ENCODE results near the gene GNAI1. TPM values are rescaled to one million over a fixed set of nuclear protein-coding genes. Genes with fewer than 3 reads are reported as not detected.

Gene GNAI1
- total and polyA plus RNA-seq, 2 of the 13 experiments (the other 11 are each of a cell fraction or from before 2014, with no cell fraction given) = 3.5 to 5.7 TPM

- TF ChIP-seq, protein P1, sequence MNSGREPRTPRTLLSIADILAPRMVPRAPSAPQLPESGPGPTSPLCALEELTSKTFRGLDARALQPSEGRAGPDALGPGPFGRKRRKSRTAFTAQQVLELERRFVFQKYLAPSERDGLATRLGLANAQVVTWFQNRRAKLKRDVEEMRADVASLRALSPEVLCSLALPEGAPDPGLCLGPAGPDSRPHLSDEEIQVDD (CRISPR knock-in tag; IDR thresholded peaks at IDR 0.05; ENCODE audit: borderline replicate concordance) = no peak
- no peak for TF ChIP-seq TGIF2 (CRISPR knock-in tag; IDR thresholded peaks at IDR 0.05)
- no peak for TF ChIP-seq ZFX (CRISPR knock-in tag; IDR thresholded peaks at IDR 0.05; ENCODE audit: low read depth)
- no peak for TF ChIP-seq ZNF451 (CRISPR knock-in tag; IDR thresholded peaks at IDR 0.05)
- no peak for TF ChIP-seq ZBTB46 (CRISPR knock-in tag; IDR thresholded peaks at IDR 0.05; ENCODE audit: borderline replicate concordance)
- TF ChIP-seq ESRRA (CRISPR knock-in tag; IDR thresholded peaks at IDR 0.05; ENCODE audit: low read depth) = no peak
Observed at GRCh38 chr7:80216996-80217842, 82.6 kb downstream of the GNAI1 start (continued).

DNA sequence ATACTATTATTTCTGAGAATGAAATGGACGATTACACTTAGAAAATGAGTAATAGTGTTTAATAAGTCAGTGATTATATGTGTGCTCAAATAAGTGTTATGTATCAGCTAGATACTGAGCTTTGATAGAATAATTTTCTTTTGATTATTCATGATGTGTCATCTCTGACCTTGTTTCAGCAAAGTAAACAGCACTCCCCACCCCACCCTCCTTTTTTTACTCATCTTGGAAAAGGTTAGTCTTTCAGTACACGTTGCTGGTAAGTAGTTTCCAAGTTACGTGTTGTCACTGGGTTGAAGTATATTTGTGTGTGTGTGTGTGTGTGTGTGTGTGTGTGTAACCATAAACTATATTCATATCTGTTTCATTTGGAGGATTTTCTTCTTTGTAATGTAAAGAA, 84.1 kb downstream of the GNAI1 start:
- Histone ChIP-seq H3K9ac (ENCODE audit: insufficient read depth, low read depth, low read length) (no peak overlapping the region), H4K20me1 (ENCODE audit: insufficient read depth, low read length) (no peaks in the 10 kb centered on the region), H3K9me3 (ENCODE audit: low read length) (no peaks in the 10 kb centered on the region), H3K4me1 (ENCODE audit: insufficient read depth, low read length) (peaks cover 14% of the 10 kb centered on the region), H3K36me3 (replicated peaks in 1 of 2; ENCODE audit: control insufficient read depth in 1 of 2, insufficient read depth in 2 of 2, low read length in 2 of 2) (no peaks in the 10 kb centered on the region), H3K4me2 (ENCODE audit: low read depth, low read length) (no peak overlapping the region), H3K4me3 (replicated peaks in 1 of 3; ENCODE audit: insufficient read depth in 1 of 3, low read depth in 2 of 3, low read length in 3 of 3) (no peak overlapping the region), H2AFZ (ENCODE audit: low read length) (no peak overlapping the region), H3K79me2 (ENCODE audit: insufficient read depth, low read length) (no peaks in the 10 kb centered on the region), H3K27ac (ENCODE audit: extremely low read length, insufficient read depth, low read length) (no peak overlapping the region), H3K27me3 (ENCODE audit: control insufficient read depth in 1 of 2, insufficient read depth in 2 of 2, low read length in 2 of 2) (no peaks in the 10 kb centered on the region)
- WGBS (ENCODE audit: low lambda C conversion rate) = 70% methylated on average over 3 of the region's 3 CpGs
- FAIRE-seq (no peak), DNase-seq (ENCODE audit: low spot score) (peak; percentile 40), ATAC-seq (no peak)
- in situ Hi-C loops (cut with HindIII; ENCODE audit: extremely low pct_ligation_motif_present, low pct_unique_long_range_greater_than_20kb) (no loop called here), intact Hi-C loops (cut with micrococcal nuclease; ENCODE audit: unreplicated experiment) (no loop called here)
- no TSS peak for BruUV-seq (replicated peaks)
- ChIA-PET POLR2A (no interaction called here), CTCF (ENCODE audit: low intra/inter-chr PET ratio, low total read pairs) (no interaction called here)
- TF ChIP-seq, protein P2, sequence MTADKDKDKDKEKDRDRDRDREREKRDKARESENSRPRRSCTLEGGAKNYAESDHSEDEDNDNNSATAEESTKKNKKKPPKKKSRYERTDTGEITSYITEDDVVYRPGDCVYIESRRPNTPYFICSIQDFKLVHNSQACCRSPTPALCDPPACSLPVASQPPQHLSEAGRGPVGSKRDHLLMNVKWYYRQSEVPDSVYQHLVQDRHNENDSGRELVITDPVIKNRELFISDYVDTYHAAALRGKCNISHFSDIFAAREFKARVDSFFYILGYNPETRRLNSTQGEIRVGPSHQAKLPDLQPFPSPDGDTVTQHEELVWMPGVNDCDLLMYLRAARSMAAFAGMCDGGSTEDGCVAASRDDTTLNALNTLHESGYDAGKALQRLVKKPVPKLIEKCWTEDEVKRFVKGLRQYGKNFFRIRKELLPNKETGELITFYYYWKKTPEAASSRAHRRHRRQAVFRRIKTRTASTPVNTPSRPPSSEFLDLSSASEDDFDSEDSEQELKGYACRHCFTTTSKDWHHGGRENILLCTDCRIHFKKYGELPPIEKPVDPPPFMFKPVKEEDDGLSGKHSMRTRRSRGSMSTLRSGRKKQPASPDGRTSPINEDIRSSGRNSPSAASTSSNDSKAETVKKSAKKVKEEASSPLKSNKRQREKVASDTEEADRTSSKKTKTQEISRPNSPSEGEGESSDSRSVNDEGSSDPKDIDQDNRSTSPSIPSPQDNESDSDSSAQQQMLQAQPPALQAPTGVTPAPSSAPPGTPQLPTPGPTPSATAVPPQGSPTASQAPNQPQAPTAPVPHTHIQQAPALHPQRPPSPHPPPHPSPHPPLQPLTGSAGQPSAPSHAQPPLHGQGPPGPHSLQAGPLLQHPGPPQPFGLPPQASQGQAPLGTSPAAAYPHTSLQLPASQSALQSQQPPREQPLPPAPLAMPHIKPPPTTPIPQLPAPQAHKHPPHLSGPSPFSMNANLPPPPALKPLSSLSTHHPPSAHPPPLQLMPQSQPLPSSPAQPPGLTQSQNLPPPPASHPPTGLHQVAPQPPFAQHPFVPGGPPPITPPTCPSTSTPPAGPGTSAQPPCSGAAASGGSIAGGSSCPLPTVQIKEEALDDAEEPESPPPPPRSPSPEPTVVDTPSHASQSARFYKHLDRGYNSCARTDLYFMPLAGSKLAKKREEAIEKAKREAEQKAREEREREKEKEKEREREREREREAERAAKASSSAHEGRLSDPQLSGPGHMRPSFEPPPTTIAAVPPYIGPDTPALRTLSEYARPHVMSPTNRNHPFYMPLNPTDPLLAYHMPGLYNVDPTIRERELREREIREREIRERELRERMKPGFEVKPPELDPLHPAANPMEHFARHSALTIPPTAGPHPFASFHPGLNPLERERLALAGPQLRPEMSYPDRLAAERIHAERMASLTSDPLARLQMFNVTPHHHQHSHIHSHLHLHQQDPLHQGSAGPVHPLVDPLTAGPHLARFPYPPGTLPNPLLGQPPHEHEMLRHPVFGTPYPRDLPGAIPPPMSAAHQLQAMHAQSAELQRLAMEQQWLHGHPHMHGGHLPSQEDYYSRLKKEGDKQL (CRISPR knock-in tag; IDR thresholded peaks at IDR 0.05; ENCODE audit: low read depth) = no peak
- TF ChIP-seq HOMEZ (CRISPR knock-in tag; IDR thresholded peaks at IDR 0.05; ENCODE audit: low read depth) (no peak), ZNF564 (CRISPR knock-in tag; IDR thresholded peaks at IDR 0.05) (no peak), ARID3A (IDR thresholded peaks at IDR 0.05; ENCODE audit: low read depth, low read length) (0 out of 2 replicates have a peak, but pooled peaks have one; percentile 41)
